Measurements from ENCODE around the gene EXOC6. TPM values are rescaled to one million over a fixed set of nuclear protein-coding genes. Genes with fewer than 3 reads are reported as not detected.

The EXOC6 gene
- total RNA-seq, 6 experiments from 2014 or later, result 5.5 to 15.6 (median 9.9) TPM

DNA sequence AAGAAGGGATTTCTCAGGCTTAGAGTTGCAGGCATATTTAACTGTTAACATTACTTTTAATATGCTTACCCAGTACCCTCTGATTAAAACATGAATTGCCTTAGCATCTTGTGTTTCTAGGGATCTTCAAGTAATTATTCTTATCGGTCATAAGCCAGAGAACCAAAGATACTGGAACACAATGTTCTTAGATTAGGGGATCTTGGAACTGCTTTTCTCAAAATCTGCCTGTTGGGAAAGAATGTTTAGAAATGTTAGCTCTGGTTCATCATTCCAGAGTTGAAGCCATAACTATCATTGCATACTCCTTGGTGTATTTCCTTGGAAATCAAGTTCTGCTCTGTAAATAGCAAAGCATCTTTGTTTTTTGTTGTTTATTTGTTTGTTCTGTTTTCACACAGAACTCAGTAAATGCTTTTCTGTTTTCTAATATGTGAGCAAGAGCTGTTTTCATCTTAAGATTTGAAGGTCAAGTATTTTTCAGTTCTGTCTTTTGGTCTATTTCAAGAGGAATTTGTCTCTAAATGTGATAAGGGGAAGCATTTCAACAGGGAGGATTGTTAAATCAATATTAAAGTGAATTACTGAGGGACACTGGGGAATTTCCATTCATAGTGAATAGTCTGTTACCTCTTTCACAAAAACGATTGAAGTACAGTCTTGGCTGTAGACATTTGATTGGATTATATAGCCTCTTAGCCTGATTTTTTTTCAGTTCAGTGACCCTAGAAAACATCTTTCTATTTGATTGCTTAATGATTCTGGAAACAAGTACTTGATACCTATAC lies 109.1 kb downstream of the EXOC6 start:
- H3K36me3 ChIP-seq, result no peaks in the 10 kb centered on the region
- ATAC-seq (no peak), DNase-seq (no peak)
- no peak overlapping the region for H3K4me3 ChIP-seq
- TF ChIP-seq, protein P1, sequence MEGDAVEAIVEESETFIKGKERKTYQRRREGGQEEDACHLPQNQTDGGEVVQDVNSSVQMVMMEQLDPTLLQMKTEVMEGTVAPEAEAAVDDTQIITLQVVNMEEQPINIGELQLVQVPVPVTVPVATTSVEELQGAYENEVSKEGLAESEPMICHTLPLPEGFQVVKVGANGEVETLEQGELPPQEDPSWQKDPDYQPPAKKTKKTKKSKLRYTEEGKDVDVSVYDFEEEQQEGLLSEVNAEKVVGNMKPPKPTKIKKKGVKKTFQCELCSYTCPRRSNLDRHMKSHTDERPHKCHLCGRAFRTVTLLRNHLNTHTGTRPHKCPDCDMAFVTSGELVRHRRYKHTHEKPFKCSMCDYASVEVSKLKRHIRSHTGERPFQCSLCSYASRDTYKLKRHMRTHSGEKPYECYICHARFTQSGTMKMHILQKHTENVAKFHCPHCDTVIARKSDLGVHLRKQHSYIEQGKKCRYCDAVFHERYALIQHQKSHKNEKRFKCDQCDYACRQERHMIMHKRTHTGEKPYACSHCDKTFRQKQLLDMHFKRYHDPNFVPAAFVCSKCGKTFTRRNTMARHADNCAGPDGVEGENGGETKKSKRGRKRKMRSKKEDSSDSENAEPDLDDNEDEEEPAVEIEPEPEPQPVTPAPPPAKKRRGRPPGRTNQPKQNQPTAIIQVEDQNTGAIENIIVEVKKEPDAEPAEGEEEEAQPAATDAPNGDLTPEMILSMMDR (IDR thresholded peaks at IDR 0.05), result no peak
- no peak for TF ChIP-seq POLR2A (IDR thresholded peaks at IDR 0.05)
- WGBS (ENCODE audit: insufficient coverage, low coverage, low lambda C conversion rate, missing lambda C conversion rate), result 52% methylated on average over 2 of the region's 2 CpGs
- no peak overlapping the region for H3K27ac ChIP-seq
- H3K9me3 ChIP-seq, result no peaks in the 10 kb centered on the region
- no peaks in the 10 kb centered on the region for H3K27me3 ChIP-seq
- H3K4me1 ChIP-seq, result no peaks in the 10 kb centered on the region
- intact Hi-C loops (cut with DNase I), result no loop called here

DNA sequence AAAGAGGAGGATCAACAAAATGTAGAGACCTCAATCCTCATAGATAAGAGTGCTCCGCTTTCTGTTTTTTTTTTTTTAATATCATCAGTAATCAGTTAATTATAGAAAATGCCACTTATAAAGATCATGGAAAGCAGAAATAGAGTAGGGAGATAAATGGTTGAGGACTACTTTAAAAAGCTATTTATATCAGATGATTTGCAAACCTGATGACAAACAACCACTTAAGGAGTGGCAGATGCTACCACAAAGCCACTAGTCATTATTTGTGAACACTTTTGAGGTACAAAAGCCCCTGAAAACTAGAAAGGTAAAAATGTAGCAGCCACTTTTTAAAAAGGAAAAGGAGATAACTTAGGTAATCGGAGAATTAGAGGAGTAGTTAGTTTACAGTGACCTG lies 113.3 kb downstream of the EXOC6 start:
- H3K4me1 ChIP-seq, result no peaks in the 10 kb centered on the region
- H3K36me3 ChIP-seq, result no peaks in the 10 kb centered on the region
- no peak overlapping the region for H3K27ac ChIP-seq
- no peaks in the 10 kb centered on the region for H3K27me3 ChIP-seq
- TF ChIP-seq, protein P1 (IDR thresholded peaks at IDR 0.05), result no peak
- TF ChIP-seq POLR2A (IDR thresholded peaks at IDR 0.05), result no peak
- no peaks in the 10 kb centered on the region for H3K9me3 ChIP-seq
- no peak overlapping the region for H3K4me3 ChIP-seq
- ATAC-seq (no peak), DNase-seq (no peak)
- intact Hi-C loops (cut with DNase I), result no loop called here
- 97% methylated on average over 2 of the region's 2 CpGs for WGBS (ENCODE audit: insufficient coverage, low coverage, low lambda C conversion rate, missing lambda C conversion rate)

DNA sequence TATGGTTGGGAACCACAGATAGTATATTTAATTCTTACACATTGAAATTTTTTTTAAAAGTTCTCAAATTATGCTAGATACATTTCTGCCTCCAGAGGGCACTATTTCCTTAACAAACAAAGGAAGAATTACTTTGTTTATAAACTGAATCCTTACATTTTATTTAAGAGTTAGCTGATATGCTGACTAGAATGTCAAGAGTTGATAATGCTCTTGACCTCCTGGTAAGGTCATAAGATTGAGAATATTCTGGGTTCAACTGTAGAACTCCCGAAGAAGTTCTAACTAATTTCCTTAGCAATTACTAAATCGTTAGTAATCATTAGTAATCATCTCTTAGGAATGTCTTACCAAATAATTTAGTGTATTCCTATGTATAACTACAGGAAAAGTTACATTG lies 117.0 kb downstream of the EXOC6 start:
- intact Hi-C loops (cut with DNase I), result no loop called here
- H3K4me3 ChIP-seq, result no peak overlapping the region

DNA sequence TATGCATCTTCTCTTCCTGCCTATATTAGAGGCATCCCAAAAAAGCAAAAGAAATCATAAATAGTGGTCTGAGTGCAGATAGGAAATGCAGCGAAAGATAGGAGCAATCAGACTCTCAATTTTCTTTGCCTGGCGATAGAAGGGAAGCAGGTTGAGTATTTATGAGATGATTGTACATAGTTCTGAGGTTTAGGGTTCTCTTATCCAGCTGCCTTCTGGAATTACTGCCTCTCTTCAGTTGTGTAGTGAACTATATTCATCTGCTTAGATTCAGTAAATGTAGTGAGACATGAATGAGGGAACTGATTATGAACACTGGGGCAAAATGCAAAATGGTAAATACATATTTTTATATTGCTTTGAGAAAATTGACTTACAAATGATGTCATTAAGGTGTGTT lies 119.3 kb downstream of the EXOC6 start:
- DNase-seq, result no peak
- H3K27ac ChIP-seq, result no peak overlapping the region
- H3K36me3 ChIP-seq, result peaks cover 0 to 2% (median 0%) of the 10 kb centered on the region in 4 donors
- intact Hi-C loops (cut with DNase I), result no loop called here
- no peak overlapping the region for H3K4me3 ChIP-seq
- ATAC-seq, result no peak
- WGBS (ENCODE audit: insufficient coverage, low coverage, low lambda C conversion rate, missing lambda C conversion rate), result 72% methylated on average over 2 of the region's 2 CpGs
- H3K9me3 ChIP-seq, result no peaks in the 10 kb centered on the region
- TF ChIP-seq, protein P1 (IDR thresholded peaks at IDR 0.05), result no peak
- no peak for TF ChIP-seq POLR2A (IDR thresholded peaks at IDR 0.05)
- H3K4me1 ChIP-seq, result no peaks in the 10 kb centered on the region
- H3K27me3 ChIP-seq, result no peaks in the 10 kb centered on the region

More for the DNA sequence above, 117.0 kb downstream of the EXOC6 start:
- Histone ChIP-seq H3K4me1 (no peaks in the 10 kb centered on the region), H3K9me3 (no peaks in the 10 kb centered on the region), H3K27me3 (no peaks in the 10 kb centered on the region), H3K36me3 (no peaks in the 10 kb centered on the region), H3K27ac (no peak overlapping the region)
- WGBS (ENCODE audit: insufficient coverage, low coverage, low lambda C conversion rate, missing lambda C conversion rate), result 66% methylated on average over 2 of the region's 2 CpGs
- TF ChIP-seq POLR2A (IDR thresholded peaks at IDR 0.05), result no peak
- TF ChIP-seq, protein P1 (IDR thresholded peaks at IDR 0.05), result peak; percentile 54 to 79 (median 76)
- no peak for DNase-seq
- peak in 1 of 4 donors; percentile 27 for ATAC-seq
